Measurements from ENCODE around the gene EFCAB14.

- peak in 1 of 2 experiments; percentile 29; a peak in 2 of 4 replicates for TF ChIP-seq CTCF (conservative IDR thresholded peaks at IDR 0.05; ENCODE audit: low read depth in 2 of 2)
- TF ChIP-seq EZH2 (IDR thresholded peaks at IDR 0.05; ENCODE audit: low read depth, unreplicated experiment): no peak
- no peak for TF ChIP-seq REST (IDR thresholded peaks at IDR 0.05; ENCODE audit: unreplicated experiment)
- no peak for TF ChIP-seq POLR2AphosphoS5 (IDR thresholded peaks at IDR 0.05; ENCODE audit: low read depth)
- no peak for TF ChIP-seq CREB1 (CRISPR knock-in tag; IDR thresholded peaks at IDR 0.05; ENCODE audit: low read depth)
- no peak for TF ChIP-seq EZH2phosphoT487 (IDR thresholded peaks at IDR 0.05; ENCODE audit: unreplicated experiment)
- no peak for TF ChIP-seq JUNB (IDR thresholded peaks at IDR 0.05; ENCODE audit: unreplicated experiment)
Measured at GRCh38 chr1:46630719-46631118, 88.2 kb downstream of the EFCAB14 start.
